Chondrocyte (in vitro differentiated cells): ENCODE results near the gene SNAP47. TPM values are rescaled to one million over a fixed set of nuclear protein-coding genes. Genes with fewer than 3 reads are reported as not detected.

Experiments
- DNase-seq: peaks from one replicate; pipeline ENCODE4 v3.0.0; 2021; ENCODE audit warnings: mixed read lengths, low spot score
- H3K27ac Mint-ChIP-seq: one replicate; pipeline ENCODE4 v1.8.0; 2021; ENCODE audit warnings: mild to moderate bottlenecking, moderate library complexity, mixed read lengths; ENCODE audit not compliant: unreplicated experiment
- H3K27me3 Mint-ChIP-seq: 2 replicates; pipeline ENCODE4 v1.8.0; 2021; ENCODE audit warnings: low read depth, mixed read lengths
- H3K36me3 Mint-ChIP-seq: 2 replicates; pipeline ENCODE4 v1.8.0; 2021; ENCODE audit warnings: low read depth, mixed read lengths
- H3K4me1 Mint-ChIP-seq: 2 replicates; pipeline ENCODE4 v1.8.0; 2021; ENCODE audit warnings: low read depth, mild to moderate bottlenecking, mixed read lengths
- H3K4me3 Mint-ChIP-seq: one replicate; pipeline ENCODE4 v1.8.0; 2021; ENCODE audit warnings: mild to moderate bottlenecking, moderate library complexity, mixed read lengths; ENCODE audit not compliant: unreplicated experiment
- H3K9me3 Mint-ChIP-seq: 2 replicates; pipeline ENCODE4 v1.8.0; 2021; ENCODE audit warnings: low read depth, mixed read lengths
- CTCF ChIP-seq: fragments of 200-600 bp; sonication (generic); IDR thresholded peaks from 2 replicates; pipeline ENCODE4 v1.5.0; 2021; ENCODE audit warnings: antibody characterized with exemption, mild to moderate bottlenecking, moderate library complexity
- total RNA-seq: library from RNA; stranded (reverse); gene quantifications from 3 replicates; pipeline ENCODE4 v1.2.1, GENCODE V29; 2021

SNAP47 gene
- total RNA-seq, 1 donor from 2014 or later, result 22.5 TPM

DNA sequence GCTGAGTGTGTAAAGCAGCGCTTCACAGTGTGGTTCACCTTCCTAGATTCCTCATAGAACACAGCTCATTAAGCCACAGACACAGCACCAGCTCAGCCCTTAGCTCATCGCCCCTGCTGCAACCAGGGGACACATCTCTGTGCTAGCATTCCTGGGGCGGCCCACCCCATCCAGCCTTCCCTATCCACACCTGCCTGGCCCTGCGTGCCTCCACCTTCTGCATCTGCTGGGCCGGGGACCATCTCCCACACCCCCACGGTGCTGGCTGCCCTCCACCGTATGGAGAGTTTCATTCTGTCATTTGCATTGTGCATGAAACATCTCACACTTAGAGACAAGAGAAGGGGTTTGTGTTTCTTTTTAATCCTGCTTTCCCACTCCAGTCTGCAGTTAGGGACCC is 44.5 kb downstream of the SNAP47 start:
- Mint-ChIP-seq H3K4me3 (no peak overlapping the region), H3K9me3 (no peaks in the 10 kb centered on the region), H3K36me3 (peaks cover 9% of the 10 kb centered on the region), H3K4me1 (peaks cover 16% of the 10 kb centered on the region), H3K27me3 (no peaks in the 10 kb centered on the region), H3K27ac (no peak overlapping the region)
- no peak for TF ChIP-seq CTCF
- DNase-seq, result no peak

GRCh38 chr1:227780101-227781044 is 45.1 kb downstream of the SNAP47 start:
- no peak for DNase-seq
- Mint-ChIP-seq H3K9me3 (no peaks in the 10 kb centered on the region), H3K4me3 (no peak overlapping the region), H3K27ac (no peak overlapping the region), H3K36me3 (peaks cover 9% of the 10 kb centered on the region), H3K27me3 (no peaks in the 10 kb centered on the region), H3K4me1 (peaks cover 16% of the 10 kb centered on the region)
- no peak for TF ChIP-seq CTCF

DNA sequence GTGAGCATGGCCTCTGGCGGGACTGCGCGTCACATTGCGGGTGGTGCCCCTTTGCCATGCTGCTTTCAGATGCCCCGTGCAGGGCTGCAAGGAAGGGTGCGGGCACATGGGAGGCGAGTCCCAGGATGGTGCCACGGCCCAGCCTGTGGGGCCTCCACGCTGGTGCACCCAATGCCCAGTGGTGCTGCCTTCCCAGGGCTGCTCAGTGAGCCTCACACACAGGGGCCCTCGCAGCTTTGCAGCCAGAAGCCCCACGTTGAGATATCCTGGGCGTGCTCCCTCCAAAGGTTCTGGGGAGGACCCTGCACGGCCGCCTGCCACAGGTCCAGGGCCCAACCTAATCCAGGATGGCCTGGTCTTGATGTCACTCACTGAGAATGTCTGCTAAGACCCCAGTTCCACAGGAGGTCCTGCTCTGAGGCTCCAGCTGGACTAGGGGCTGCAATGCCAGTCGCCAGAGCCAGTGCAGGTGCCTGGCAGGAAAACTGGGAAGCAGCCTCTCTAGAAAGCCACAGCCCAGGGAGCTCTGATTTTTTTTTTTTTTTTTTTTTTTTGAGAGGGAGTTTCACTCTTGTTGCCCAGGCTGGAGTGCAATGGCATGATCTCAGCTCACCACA is 46.2 kb downstream of the SNAP47 start:
- DNase-seq, result no peak
- no peak overlapping the region for H3K4me3 Mint-ChIP-seq
- no peak for TF ChIP-seq CTCF
- H3K4me1 Mint-ChIP-seq, result peaks cover 10% of the 10 kb centered on the region
- no peaks in the 10 kb centered on the region for H3K9me3 Mint-ChIP-seq
- peaks cover 6% of the 10 kb centered on the region for H3K36me3 Mint-ChIP-seq
- H3K27me3 Mint-ChIP-seq, result no peaks in the 10 kb centered on the region
- no peak overlapping the region for H3K27ac Mint-ChIP-seq

GRCh38 chr1:227782226-227782625 is 47.0 kb downstream of the SNAP47 start:
- no peak for DNase-seq
- no peak for TF ChIP-seq CTCF
- peaks cover 11% of the 10 kb centered on the region for H3K4me1 Mint-ChIP-seq
- H3K4me3 Mint-ChIP-seq, result no peak overlapping the region
- H3K27ac Mint-ChIP-seq, result no peak overlapping the region
- no peaks in the 10 kb centered on the region for H3K27me3 Mint-ChIP-seq
- H3K9me3 Mint-ChIP-seq, result no peaks in the 10 kb centered on the region
- peaks cover 6% of the 10 kb centered on the region for H3K36me3 Mint-ChIP-seq

DNA sequence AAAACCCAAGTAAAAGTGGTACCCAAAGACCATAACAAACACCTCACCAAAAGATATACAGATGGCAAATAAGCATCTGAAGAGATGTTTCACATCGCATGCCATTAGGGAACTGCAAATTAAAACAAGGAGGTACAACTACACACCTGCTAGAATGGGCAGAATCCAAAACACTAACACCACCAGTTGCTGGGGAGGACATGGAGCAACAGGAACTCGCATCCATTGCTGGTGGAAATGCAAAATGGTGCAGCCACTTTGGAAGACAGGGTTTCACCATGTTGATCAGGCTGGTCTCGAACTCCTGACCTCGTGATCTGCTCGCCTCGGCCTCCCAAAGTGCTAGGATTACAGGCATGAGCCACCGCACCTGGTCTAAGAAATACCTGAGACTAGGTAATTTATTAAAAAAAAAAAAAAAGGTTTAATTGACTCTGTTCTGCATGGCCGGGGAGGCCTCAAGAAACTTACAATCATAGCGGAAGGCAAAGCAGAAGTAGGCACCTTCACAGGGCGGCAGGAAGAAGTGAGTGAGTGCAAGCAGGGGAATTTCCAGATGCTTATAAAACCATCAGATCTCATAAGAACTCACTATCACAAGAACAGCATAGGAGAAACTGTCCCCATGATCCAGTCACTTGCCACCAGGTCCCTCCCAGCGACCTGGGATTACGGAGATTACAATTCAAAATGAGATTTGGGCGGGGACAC is 50.0 kb downstream of the SNAP47 start:
- no peak for DNase-seq

More for the DNA sequence above, 50.0 kb downstream of the SNAP47 start:
- Mint-ChIP-seq H3K36me3 (peaks cover 6% of the 10 kb centered on the region), H3K4me3 (no peak overlapping the region), H3K9me3 (no peaks in the 10 kb centered on the region), H3K27me3 (no peaks in the 10 kb centered on the region), H3K27ac (no peak overlapping the region), H3K4me1 (peaks cover 20% of the 10 kb centered on the region)
- TF ChIP-seq CTCF, result no peak
